ENCODE results near the gene DHX30. TPM values are rescaled to one million over a fixed set of nuclear protein-coding genes. Genes with fewer than 3 reads are reported as not detected.
"Not testable (repeated sequence)": the region's sequence is repeated elsewhere in the genome, so short reads cannot be mapped to it uniquely, and the experiment has no call there.

Gene DHX30
- total RNA-seq, 1 donor from 2014 or later, result 79.2 TPM

- no peak for DNase-seq (ENCODE audit: low read depth, low spot score)
Observed at GRCh38 chr3:47803480-47804025, 615 bp downstream of the DHX30 start.

- no peak for DNase-seq (ENCODE audit: low read depth, low spot score)
Observed at GRCh38 chr3:47804577-47804976, 1.6 kb downstream of the DHX30 start.

- no peak for DNase-seq (ENCODE audit: low read depth, low spot score)
Observed at GRCh38 chr3:47813551-47814177, 10.7 kb downstream of the DHX30 start.

GRCh38 chr3:47817609-47818008 lies 14.7 kb downstream of the DHX30 start:
- DNase-seq (ENCODE audit: low read depth, low spot score), result no peak

- peak; percentile 54 for DNase-seq (ENCODE audit: low read depth, low spot score)
Observed at GRCh38 chr3:47824541-47825473, 21.9 kb downstream of the DHX30 start.

- DNase-seq (ENCODE audit: low read depth, low spot score), result no peak
Observed at GRCh38 chr3:47825590-47825989, 22.7 kb downstream of the DHX30 start.

- DNase-seq (ENCODE audit: low read depth, low spot score), result not testable (repeated sequence)
Observed at GRCh38 chr3:47829482-47829881, 26.5 kb downstream of the DHX30 start.

- DNase-seq (ENCODE audit: low read depth, low spot score), result no peak
Observed at GRCh38 chr3:47836986-47837385, 34.0 kb downstream of the DHX30 start.

GRCh38 chr3:47838503-47838902 lies 35.6 kb downstream of the DHX30 start:
- no peak for DNase-seq (ENCODE audit: low read depth, low spot score)

GRCh38 chr3:47841786-47842349 lies 38.9 kb downstream of the DHX30 start:
- no peak for DNase-seq (ENCODE audit: low read depth, low spot score)

- DNase-seq (ENCODE audit: low read depth, low spot score), result no peak
Observed at GRCh38 chr3:47846186-47846879, 43.4 kb downstream of the DHX30 start.

GRCh38 chr3:47846880-47847248 lies 43.9 kb downstream of the DHX30 start:
- DNase-seq (ENCODE audit: low read depth, low spot score), result no peak

- DNase-seq (ENCODE audit: low read depth, low spot score), result no peak
Observed at GRCh38 chr3:47847260-47847659, 44.3 kb downstream of the DHX30 start.

GRCh38 chr3:47847801-47848518 lies 45.0 kb downstream of the DHX30 start:
- no peak for DNase-seq (ENCODE audit: low read depth, low spot score)

GRCh38 chr3:47848599-47849117 lies 45.7 kb downstream of the DHX30 start:
- no peak for DNase-seq (ENCODE audit: low read depth, low spot score)

- no peak for DNase-seq (ENCODE audit: low read depth, low spot score)
Observed at GRCh38 chr3:47849186-47849698, 46.3 kb downstream of the DHX30 start.

- no peak for DNase-seq (ENCODE audit: low read depth, low spot score)
Observed at GRCh38 chr3:47849699-47850563, 47.0 kb downstream of the DHX30 start.

GRCh38 chr3:47850564-47851410 lies 47.8 kb downstream of the DHX30 start:
- no peak for DNase-seq (ENCODE audit: low read depth, low spot score)
